Right ventricle myocardium superior (tissue), 1 donor: ENCODE results near the gene NUP210. TPM values are rescaled to one million over a fixed set of nuclear protein-coding genes. Genes with fewer than 3 reads are reported as not detected.
A peak's percentile ranks its signal among the peaks of the same experiment; 100 is the strongest.

Source experiments
- ATAC-seq: fragments of 200-7000 bp; cut with Tn5 transposase; one replicate; pipeline ENCODE4 v1.9.1; 2020; ENCODE audit warnings: mild to moderate bottlenecking; ENCODE audit not compliant: poor library complexity
- DNase-seq: peaks from one replicate; pipeline ENCODE4 v3.0.0-alpha.2; 2020
- intact Hi-C: fragments of 100-400 bp; cut with DNase I; formaldehyde crosslinking; loops from one replicate; pipeline ENCODE4 v1.11.2; 2022
- total RNA-seq: library from RNA; stranded (reverse); fragmentation: NEBNext Ultra II Directional; extraction: Animal tissue kit (Norgen Biotek cat#: 25700); gene quantifications from one replicate; pipeline ENCODE4 v1.2.1, GENCODE V29; 2021
- donor health status: DM: no; HTN: yes; CAD: no; lungs with severe emphysema.

Gene NUP210
- total RNA-seq, 1 donor from 2014 or later: 2.7 TPM

DNA sequence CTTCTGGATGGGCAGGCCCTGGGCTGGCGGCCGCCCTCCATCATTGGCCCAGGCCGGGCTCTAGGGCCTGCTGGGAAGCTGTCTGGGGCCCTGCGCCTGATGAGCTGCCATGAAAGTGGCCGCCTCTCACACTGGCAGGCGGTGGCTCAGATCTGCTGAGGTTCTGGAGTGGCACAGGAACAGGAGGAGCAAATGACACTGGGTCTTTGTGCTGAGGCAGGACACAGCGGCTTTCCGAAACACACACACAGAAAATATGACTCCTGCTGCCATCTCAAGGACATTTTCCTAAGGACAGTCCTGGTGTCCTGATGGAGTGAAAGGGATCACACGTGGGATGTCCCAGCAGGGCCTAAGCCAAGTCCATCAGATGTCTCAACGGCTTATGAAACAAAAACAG is 103.5 kb downstream of the NUP210 start:
- DNase-seq (no peak), ATAC-seq (no peak)
- intact Hi-C loops: no loop called here

DNA sequence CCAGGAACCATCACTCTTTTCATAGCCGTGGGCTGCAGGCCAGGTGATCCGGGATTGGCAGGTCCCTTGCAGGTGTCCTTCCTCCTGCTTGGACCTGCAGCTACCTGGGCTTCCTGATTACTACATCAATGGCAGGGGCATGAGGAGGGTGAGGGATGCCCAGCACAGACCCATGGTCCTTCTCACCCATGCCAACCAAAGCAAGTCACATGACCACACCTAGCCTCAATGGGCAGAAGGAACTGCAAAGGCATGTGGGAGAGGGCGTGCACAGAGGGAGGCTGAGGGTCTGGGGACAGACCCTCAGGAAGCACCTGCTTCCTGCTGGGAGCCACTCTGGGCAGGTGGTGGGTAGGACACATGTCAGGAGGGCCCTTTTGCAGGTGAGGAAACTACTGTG is 105.2 kb downstream of the NUP210 start:
- ATAC-seq (no peak), DNase-seq (no peak)
- intact Hi-C loops: no loop called here

DNA sequence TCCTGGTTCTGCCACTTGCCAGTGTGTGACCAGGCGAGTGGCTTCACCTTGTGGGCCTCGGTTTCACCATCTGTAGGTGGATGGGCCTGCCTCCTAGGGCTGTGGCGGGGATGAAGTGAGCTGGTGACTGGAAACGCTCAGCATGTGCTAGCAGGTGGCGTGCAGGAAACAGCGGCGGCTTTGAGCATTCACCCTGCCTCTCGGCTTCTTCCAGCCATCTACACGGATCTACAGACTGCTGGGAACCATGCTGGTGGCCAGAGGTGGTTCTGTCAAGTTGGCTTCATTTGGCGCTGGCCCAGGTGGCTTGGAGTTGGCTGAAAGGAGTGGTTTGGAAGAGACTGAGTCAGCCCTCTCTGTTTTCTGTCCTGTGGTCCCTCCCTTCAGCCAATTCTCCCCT is 106.3 kb downstream of the NUP210 start:
- DNase-seq (peak; percentile 40), ATAC-seq (no peak)
- intact Hi-C loops: no loop called here

DNA sequence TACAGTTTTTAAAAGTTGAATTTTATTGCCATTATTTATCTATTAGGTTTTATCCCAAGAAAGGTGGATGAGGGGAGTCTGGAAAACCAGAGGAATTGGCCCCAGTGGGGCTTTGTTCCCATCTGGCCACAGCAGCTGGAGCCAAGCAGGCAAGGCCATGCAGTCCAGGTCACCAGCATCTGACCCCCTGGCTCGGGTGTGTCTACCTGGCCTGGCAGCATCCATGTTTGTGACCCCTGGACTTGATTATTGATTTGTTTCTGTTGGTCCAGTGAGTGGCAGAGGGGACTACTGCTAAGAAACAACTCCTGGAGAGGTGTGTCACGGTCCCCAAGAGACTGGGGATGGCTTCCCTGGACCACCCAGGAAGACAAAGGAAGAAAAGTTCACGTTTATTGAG is 111.1 kb downstream of the NUP210 start:
- intact Hi-C loops: no loop called here
- ATAC-seq: no peak
- DNase-seq: peak; percentile 23

DNA sequence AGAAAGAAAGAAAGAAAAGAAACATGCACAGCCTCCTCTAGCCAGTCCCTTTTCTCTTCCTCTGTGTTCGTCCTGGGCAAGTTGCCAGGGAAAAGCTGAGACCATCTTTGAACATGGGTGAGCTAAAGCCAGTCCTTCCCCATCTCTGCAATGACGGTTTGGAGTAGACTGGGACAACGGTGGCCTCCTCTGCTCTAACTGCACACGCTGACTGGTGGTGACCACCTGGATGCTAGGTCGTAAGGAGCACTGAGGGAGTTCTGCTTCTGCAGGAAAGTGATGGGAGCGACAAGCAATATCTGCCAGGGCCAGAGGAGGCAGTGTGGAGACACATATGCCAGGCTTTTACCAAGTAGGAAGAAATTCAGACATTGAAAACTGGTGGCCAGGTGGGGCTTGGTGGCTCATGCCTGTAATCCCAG is 111.7 kb downstream of the NUP210 start:
- intact Hi-C loops: no loop called here
- ATAC-seq: no peak
- DNase-seq: peak; percentile 20

DNA sequence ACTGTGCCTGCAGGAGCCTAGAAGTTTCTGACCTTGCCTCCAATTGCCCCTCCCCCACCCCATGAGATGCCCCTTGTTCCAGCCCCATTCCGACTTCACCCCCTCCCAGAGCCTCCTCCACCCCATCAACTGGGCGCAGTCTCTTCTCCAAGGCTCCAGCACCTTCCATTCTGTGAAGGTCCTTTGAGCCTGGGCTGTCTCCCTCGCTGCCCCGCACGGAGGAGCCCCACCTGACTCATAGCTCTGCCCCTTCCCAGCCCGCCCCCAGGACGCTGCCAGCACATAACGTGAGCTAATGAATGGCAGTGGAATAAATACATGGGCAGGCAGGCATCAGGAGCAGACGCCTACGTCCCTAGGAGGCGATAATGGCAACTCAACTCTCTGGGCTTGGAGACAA is 113.1 kb downstream of the NUP210 start:
- ATAC-seq (no peak), DNase-seq (peak; percentile 3)
- intact Hi-C loops: no loop called here

DNA sequence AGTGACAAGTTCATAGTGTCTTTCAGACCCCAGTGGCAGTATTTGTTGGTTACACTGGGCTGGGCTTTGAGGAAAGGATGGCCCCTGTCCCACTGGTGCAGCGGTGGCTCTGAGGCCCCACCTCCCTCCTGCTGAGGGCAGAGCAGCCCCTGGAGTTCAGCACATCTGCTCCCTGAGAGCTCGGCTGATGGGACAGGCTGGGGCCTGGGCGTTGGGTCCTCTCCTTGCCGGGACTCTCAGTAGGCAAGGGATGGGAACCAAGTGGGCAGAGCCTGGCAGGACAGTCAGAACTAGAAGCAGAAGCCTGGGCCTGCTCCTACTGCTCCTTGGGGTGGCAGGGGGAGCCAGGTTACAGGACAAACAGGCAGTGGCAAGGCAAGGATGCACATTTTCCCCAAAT is 114.5 kb downstream of the NUP210 start:
- ATAC-seq (no peak), DNase-seq (peak; percentile 24)
- intact Hi-C loops: no loop called here

DNA sequence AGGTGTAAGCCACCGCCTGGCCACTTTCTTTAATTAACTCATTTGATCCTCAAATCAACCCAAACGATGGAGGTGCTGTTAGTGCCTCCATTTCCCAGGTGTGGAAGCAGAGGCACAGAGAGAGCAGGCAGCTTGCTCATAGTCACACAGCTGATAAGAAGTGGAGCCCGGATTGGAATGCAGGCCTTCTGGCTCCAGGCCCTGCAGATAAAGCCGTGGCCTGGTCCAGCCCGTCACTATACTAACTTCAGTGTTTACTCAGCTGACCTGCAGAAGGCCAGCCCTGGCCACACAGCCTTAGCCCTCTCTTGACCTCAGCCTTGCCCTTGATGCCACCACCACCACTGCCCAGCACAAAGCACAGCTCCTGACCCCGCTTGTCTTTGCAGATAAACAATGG is 116.7 kb downstream of the NUP210 start:
- peak; percentile 25 for ATAC-seq
- intact Hi-C loops: no loop called here
- DNase-seq: peak; percentile 22

DNA sequence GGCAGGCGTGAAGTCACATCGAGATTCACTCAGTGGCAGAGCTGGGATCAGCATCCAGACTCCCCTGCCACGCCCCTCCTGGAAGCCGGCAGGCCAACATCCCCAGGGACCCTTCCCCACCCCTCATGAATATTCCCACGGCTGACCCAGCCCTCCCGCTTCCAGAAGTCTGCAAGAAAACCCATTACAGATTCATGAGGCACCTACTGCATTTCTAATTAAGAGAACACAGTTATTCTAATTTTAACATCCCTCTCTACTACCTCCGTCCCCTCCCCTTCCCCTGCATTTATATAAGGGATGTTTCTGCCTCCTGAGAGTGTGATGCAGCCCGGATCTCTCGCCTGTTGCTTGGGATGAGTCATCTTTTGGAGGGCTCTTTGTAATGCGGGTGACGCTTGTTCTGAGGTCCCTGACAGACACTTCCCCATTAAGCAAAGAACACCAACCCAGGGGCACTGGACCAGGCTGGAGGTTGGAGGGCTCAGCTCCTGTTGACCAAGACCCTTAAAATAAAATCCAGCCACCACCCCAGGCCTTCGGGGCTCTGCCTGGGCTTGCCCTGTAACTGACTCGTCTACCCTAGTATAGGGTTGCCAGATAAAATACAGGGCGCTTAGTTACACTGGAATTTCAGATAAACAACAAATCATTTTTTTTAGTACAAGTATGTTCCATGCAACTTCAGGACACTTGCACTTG is 118.7 kb downstream of the NUP210 start:
- ATAC-seq (no peak), DNase-seq (peak; percentile 25)
- intact Hi-C loops: no loop called here

DNA sequence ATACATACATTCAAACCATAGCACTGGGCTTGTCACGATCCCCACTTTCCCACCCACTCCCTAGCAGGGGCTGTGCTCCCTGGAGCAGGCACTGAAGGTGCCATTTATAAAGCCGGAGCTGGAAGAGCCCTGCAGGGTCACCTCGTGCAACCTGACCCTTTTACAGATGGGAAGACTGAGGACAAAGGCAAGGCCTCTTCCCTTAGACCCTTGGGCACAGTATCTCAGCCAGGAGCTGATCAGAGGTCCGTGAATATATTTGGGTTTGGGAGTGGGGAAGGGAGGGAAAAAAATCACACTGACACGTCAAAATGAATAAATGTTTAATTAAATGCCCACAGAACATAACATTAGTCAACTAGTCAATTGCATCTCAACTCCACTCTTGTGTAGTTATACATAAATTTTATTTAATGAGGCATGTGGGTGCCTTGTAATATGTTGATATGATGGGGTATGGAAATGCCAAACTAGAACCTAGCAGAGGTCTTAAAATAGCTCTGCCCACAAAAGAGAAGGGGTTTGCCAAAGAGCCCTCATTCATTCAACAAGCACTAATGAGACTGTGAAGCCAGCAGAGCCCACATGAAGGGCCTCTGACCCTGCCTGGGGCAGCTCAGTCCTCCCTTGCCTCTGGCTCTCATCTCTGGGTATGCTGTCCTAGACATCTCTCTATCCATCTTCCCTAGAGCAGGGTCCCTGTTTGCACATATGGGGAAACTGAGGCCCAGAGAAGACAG is 119.4 kb downstream of the NUP210 start:
- DNase-seq (peak; percentile 7), ATAC-seq (no peak)
- intact Hi-C loops: no loop called here

DNA sequence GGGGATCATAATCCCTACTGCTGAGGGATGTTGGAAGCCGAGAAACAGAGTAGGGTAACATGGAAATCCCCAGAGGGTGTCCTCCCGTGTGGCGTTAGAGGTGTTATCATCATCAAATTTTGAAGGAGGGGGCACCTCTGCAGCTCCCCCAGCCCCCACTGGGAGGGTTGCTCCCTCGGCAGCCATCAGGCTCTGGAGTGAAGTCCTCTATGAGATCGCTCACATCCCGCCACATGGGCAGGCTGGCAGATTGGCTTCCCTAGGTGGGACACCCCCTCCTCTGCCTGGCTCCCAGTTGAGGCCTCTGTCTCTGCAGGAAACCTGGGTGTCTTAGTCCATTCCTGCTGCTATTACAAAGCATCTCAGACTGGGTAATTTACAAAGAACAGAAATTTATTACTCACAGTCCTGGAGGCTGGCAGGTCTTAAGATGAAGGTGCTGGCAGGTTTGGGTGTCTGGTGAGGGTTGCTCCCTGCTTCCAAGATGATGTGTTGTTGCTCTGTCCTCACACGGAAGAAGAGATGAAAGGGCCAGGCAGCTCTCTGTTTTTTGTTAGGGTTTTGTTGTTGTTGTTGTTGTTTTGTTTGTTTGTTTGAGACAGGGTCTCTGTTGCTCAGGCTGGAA is 120.5 kb downstream of the NUP210 start:
- DNase-seq (peak; percentile 4), ATAC-seq (no peak)
- intact Hi-C loops: no loop called here

DNA sequence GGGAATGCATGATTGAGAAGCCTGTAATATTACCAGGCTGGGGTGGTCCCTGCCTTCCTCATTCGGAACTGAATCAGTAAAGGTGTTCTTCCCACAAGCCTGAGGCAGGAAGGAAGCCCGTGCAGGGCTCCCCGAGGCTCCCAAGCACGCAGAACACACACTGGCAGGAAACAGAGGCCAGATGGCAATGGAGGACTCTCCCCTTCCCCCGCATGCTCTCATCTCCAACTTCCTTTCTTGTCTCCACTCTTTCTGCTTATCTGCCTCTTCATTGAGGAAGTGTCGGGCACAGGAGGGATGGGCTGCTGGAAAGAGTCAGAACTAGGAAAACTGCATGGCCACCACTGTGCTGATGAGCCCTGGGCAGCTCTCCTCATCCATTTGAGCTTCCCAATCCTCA is 123.5 kb downstream of the NUP210 start:
- intact Hi-C loops: no loop called here
- no peak for ATAC-seq
- peak; percentile 22 for DNase-seq

DNA sequence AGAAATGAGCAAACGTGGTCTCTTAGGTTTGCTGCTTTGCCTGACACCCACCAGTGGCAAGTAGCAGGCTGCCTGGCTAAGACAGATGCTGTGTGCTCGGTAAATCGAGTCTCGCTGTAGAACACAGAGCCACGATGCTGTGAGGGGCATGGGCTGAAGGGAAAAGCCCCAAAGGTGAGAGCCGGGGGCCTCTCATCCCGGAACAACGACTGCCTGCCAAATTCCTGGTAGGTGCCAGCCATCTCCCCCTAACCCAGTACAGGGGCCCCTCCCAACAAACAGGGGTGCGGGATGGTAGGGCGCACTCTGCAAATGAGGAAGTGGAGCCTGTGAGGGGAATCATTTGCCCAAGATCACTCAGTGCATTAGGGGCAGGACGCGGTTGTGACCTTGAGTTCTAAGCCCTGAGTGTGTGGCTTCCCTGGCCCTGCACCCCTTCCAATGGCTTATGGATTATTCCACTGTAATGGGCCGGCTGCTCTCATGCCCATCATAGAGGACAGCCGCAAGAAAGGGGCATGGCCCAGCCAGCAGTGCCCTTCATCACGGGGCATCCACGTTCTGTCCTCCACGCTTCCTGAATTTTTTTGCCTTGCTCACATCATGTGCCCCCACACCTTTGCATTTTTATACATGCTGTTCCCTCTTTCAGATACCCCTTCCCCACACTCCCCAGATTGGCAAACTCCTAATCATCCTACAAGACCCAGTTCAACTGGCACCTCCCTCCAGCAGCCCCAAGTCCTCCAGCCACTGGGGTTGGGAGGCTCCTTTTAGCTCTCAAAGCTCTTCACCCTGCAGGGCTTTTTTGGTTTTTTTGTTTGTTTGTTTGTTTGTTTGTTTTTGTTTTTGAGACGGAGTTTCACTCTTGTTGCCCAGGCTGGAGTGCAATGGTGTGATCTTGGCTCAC is 125.4 kb downstream of the NUP210 start:
- intact Hi-C loops: no loop called here
- DNase-seq (peak; percentile 18), ATAC-seq (no peak)

DNA sequence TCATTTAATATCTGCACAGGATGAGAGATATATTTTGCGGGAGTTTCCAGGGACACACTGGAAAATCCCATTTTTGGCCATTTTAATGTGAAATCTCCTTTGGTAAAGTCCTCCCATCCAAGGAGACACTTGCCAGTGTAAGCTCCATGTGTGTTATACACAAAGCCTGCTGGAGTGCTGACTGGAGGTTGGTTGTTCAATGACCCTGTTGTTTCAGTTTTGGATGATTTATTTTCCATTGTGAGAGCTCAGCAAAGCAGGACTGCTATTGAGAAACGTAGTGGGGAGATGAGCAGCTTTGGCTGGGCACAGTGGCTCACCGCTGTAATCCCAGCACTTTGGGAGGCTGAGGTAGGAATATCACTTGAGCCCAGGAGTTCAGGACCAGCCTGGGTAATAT is 127.7 kb downstream of the NUP210 start:
- intact Hi-C loops: no loop called here
- ATAC-seq (no peak), DNase-seq (no peak)

DNA sequence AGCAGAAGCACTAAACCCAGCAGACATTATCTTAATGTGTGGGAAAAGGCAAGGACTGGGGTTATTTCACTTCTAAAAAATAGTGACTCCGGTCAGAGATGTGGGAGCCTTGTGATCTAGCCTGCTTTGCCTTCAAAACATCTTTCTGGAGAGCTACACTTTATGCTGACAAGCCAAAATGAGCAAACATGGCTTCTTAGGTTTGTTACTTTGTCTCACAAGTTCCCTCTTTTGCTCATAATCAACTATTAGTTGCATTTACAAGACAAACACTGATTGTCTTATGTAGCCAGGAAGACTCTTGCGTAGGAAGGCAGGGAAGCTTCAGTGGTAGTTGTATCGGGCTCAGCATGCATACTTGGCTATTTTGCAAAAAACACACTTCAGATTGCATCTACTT is 129.2 kb downstream of the NUP210 start:
- intact Hi-C loops: no loop called here
- ATAC-seq (no peak), DNase-seq (no peak)

DNA sequence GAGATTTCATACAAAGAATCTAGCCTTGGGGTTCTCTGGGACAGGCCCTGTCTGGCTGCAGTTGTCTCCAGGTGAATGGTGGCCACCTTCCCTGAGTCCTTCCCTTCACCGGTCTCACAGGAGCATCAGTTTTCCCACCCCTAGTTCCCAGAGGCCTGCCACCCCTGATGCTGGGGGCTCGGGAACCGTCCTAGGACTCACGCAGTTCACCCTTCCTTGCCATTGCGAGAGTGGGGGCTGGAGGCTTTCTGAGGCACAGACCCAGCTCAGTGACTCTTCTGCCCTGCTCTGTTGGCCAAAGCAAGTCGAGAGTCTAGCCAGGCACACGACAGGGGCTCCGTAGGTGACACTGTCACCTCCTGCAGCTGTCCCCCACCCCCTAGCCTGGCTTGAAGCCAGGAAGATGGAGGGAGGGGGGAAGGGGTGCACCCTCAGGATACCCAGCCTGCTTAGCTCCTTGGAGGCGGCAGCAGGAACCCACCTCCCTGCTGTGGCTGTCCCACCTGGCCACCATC is 130.3 kb downstream of the NUP210 start:
- ATAC-seq: no peak
- intact Hi-C loops: no loop called here
- peak; percentile 28 for DNase-seq

DNA sequence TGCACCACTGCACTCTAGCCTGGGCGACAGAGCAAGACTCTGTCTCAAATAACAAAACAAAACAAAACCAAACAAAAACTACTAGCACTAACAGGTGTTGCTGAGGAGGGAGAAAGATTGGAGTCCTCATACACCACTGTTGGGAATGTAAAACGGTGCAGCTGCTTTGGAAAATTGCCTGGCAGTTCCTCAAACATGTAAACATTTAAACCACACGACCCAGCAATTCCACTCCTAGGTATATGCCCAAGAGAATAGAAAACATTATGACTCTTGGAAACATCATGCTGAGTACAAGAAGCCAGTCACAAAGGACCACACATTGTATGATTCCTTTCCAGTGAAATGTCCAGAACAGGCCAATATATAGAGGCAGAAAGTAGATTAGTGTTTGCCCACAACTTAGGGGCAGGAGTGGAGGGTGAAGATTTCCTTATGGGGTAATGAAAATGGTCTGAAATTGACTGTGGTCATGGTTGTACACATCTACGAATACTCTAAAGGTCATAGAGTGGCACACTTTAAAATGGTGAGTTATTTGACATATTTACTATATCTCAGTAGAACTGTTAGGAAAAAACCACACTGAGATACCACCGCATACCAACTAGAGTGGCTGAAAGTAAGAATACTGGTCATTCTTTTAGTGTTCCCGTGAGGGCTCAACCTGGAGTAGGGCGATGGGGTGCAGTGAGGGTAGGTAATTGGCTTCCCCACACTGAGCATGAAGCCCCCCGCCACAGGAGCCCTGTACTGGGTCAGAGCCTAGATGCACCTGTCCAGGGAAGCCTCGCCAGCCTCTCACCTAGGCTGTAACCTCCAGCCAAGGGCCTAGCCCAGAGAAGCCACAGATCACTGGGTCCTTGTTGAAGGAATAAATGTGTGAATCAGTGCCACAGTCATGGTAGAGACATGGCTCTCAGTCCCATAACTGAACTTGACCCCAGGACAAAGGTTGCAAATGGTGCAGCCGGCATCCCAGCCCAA is 131.1 kb downstream of the NUP210 start:
- ATAC-seq (no peak), DNase-seq (peak; percentile 9)
- intact Hi-C loops: no loop called here

DNA sequence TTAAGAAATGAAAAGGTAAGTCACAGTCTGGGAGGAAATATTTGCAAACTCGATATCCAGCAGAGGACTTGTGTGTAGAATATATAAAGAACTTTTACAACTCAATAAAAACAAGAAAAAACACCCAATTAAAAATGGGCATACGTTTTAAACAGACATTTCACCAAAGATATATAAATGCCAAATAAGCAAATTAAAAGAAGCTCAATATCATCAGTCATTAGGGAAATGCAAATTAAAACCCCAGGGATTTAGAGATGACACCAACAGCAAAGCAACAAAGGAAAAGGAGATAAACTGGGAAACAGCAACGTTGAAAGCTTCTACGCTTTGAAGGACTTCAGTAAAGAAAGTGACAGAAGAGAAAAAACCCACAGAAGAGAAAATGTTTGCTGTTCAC is 132.3 kb downstream of the NUP210 start:
- intact Hi-C loops: no loop called here
- DNase-seq: no peak
- no peak for ATAC-seq
